Gastrocnemius medialis (tissue), 4 donors: ENCODE data around the gene FBXW11.

Source experiments
- CTCF ChIP-seq, 5 experiments: fragments of 450-650 bp in 3 of 5; fragments of 200-600 bp in 2 of 5; sonication (generic) in 2 of 5; IDR thresholded peaks in 4 of 5; conservative IDR thresholded peaks in 1 of 5; 1 replicate in 4 of 5; 2 replicates in 1 of 5; pipeline ENCODE4 v1.5.1; 2016 to 2019; ENCODE audit warnings: antibody characterized with exemption in 5 of 5, mild to moderate bottlenecking in 3 of 5, moderate library complexity in 3 of 5
- POLR2A ChIP-seq, 2 donors: fragments of 450-650 bp; IDR thresholded peaks; one replicate each; pipeline ENCODE4 v1.6.1; 2017; ENCODE audit warnings: antibody characterized with exemption in 2 of 2, mild to moderate bottlenecking in 2 of 2, moderate library complexity in 2 of 2

- TF ChIP-seq CTCF (IDR thresholded peaks at IDR 0.05 in 4 of 5, conservative IDR thresholded peaks at IDR 0.05 in 1 of 5) (no peak), POLR2A (IDR thresholded peaks at IDR 0.05) (no peak)
These were observed 49.6 kb upstream of the FBXW11 start for GRCh38 chr5:172055996-172056395.
